HL-60 (cell line): Measurements from ENCODE around the gene ATP2B2.

Experiments used
- CTCF ChIP-seq: IDR thresholded peaks from one replicate; pipeline ENCODE4 v1.5.1; 2011; ENCODE audit warnings: low read length, control low read depth, inconsistent platforms; ENCODE audit not compliant: insufficient read depth
- GABPA ChIP-seq: IDR thresholded peaks from 2 replicates; pipeline ENCODE4 v1.6.1; 2012; ENCODE audit warnings: low read depth
- TF ChIP-seq, protein P1 (sequence below): IDR thresholded peaks from 2 replicates; pipeline ENCODE4 v1.6.1; 2012; ENCODE audit warnings: low read depth; ENCODE audit not compliant: insufficient replicate concordance

- TF ChIP-seq, protein P1, sequence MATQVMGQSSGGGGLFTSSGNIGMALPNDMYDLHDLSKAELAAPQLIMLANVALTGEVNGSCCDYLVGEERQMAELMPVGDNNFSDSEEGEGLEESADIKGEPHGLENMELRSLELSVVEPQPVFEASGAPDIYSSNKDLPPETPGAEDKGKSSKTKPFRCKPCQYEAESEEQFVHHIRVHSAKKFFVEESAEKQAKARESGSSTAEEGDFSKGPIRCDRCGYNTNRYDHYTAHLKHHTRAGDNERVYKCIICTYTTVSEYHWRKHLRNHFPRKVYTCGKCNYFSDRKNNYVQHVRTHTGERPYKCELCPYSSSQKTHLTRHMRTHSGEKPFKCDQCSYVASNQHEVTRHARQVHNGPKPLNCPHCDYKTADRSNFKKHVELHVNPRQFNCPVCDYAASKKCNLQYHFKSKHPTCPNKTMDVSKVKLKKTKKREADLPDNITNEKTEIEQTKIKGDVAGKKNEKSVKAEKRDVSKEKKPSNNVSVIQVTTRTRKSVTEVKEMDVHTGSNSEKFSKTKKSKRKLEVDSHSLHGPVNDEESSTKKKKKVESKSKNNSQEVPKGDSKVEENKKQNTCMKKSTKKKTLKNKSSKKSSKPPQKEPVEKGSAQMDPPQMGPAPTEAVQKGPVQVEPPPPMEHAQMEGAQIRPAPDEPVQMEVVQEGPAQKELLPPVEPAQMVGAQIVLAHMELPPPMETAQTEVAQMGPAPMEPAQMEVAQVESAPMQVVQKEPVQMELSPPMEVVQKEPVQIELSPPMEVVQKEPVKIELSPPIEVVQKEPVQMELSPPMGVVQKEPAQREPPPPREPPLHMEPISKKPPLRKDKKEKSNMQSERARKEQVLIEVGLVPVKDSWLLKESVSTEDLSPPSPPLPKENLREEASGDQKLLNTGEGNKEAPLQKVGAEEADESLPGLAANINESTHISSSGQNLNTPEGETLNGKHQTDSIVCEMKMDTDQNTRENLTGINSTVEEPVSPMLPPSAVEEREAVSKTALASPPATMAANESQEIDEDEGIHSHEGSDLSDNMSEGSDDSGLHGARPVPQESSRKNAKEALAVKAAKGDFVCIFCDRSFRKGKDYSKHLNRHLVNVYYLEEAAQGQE: no peak
- TF ChIP-seq CTCF: no peak
- no peak for TF ChIP-seq GABPA
These were observed 39.2 kb downstream of the ATP2B2 start for GRCh38 chr3:10466186-10466585.
